DOHH2 (cell line): Measurements from ENCODE around the gene CABP1.
"Not testable (repeated sequence)": the region's sequence is repeated elsewhere in the genome, so short reads cannot be mapped to it uniquely, and the experiment has no call there.

Source experiments
- CTCF ChIP-seq: fragments of 200-600 bp; sonication (generic); IDR thresholded peaks from one replicate; pipeline ENCODE4 v1.5.1; 2014; ENCODE audit warnings: antibody characterized with exemption, mild to moderate bottlenecking, low read depth, low read length; ENCODE audit not compliant: poor library complexity, severe bottlenecking
- EZH2phosphoT487 ChIP-seq: fragments of 200-600 bp; sonication (generic); IDR thresholded peaks from 2 replicates; pipeline ENCODE4 v1.6.1; 2017; ENCODE audit warnings: borderline replicate concordance, mild to moderate bottlenecking, antibody characterized with exemption, low read length, moderate library complexity, mixed read lengths

- TF ChIP-seq CTCF, EZH2phosphoT487: not testable (repeated sequence)
These were observed 22.7 kb upstream of the CABP1 start for GRCh38 chr12:120617767-120618166.
